ENCODE data around the gene TPK1.

Gene TPK1

GRCh38 chr7:144738708-144739314 lies 97.0 kb downstream of the TPK1 start:
- Histone ChIP-seq H3K27me3 (ENCODE audit: insufficient read depth, low read length) (no peaks in the 10 kb centered on the region), H4K20me1 (ENCODE audit: insufficient read depth, low read length) (no peaks in the 10 kb centered on the region), H2AFZ (ENCODE audit: low read length) (no peak overlapping the region), H3K27ac (ENCODE audit: low read depth, low read length, poor library complexity, severe bottlenecking) (no peak overlapping the region), H3K9me3 (ENCODE audit: low read length) (no peaks in the 10 kb centered on the region), H3K9ac (ENCODE audit: low read length) (no peak overlapping the region), H3K4me3 (ENCODE audit: low read depth, low read length, poor library complexity, severe bottlenecking) (no peak overlapping the region), H3K4me2 (ENCODE audit: low read length) (no peak overlapping the region), H3F3A (ENCODE audit: insufficient read depth, low read length) (no peaks in the 10 kb centered on the region), H3K79me2 (ENCODE audit: insufficient read depth, low read length) (no peaks in the 10 kb centered on the region), H3K36me3 (ENCODE audit: insufficient read depth, low read length) (no peaks in the 10 kb centered on the region), H3K9me2 (ENCODE audit: low read depth, low read length) (no peaks in the 10 kb centered on the region), H3K4me1 (ENCODE audit: insufficient read depth, low read length, severe bottlenecking) (no peaks in the 10 kb centered on the region)
- TF ChIP-seq CTCF (IDR thresholded peaks at IDR 0.05; ENCODE audit: low read length) = peak; percentile 89
- no peak for TF ChIP-seq EZH2 (IDR thresholded peaks at IDR 0.05; ENCODE audit: borderline replicate concordance, low read length)

- Histone ChIP-seq H3K9me3 (ENCODE audit: low read length) (no peaks in the 10 kb centered on the region), H3K4me2 (ENCODE audit: low read length) (no peak overlapping the region), H3K27ac (ENCODE audit: low read depth, low read length, poor library complexity, severe bottlenecking) (no peak overlapping the region), H2AFZ (ENCODE audit: low read length) (no peak overlapping the region), H3K9me2 (ENCODE audit: low read depth, low read length) (no peaks in the 10 kb centered on the region), H3F3A (ENCODE audit: insufficient read depth, low read length) (no peaks in the 10 kb centered on the region), H4K20me1 (ENCODE audit: insufficient read depth, low read length) (no peaks in the 10 kb centered on the region), H3K4me3 (ENCODE audit: low read depth, low read length, poor library complexity, severe bottlenecking) (no peak overlapping the region), H3K9ac (ENCODE audit: low read length) (no peak overlapping the region), H3K27me3 (ENCODE audit: insufficient read depth, low read length) (no peaks in the 10 kb centered on the region), H3K36me3 (ENCODE audit: insufficient read depth, low read length) (no peaks in the 10 kb centered on the region), H3K4me1 (ENCODE audit: insufficient read depth, low read length, severe bottlenecking) (no peaks in the 10 kb centered on the region), H3K79me2 (ENCODE audit: insufficient read depth, low read length) (no peaks in the 10 kb centered on the region)
- TF ChIP-seq EZH2 (IDR thresholded peaks at IDR 0.05; ENCODE audit: borderline replicate concordance, low read length) (no peak), CTCF (IDR thresholded peaks at IDR 0.05; ENCODE audit: low read length) (no peak)
Observed at GRCh38 chr7:144738146-144738545, 97.7 kb downstream of the TPK1 start.

- Histone ChIP-seq H3F3A (ENCODE audit: insufficient read depth, low read length) (no peaks in the 10 kb centered on the region), H4K20me1 (ENCODE audit: insufficient read depth, low read length) (no peaks in the 10 kb centered on the region), H3K9ac (ENCODE audit: low read length) (no peak overlapping the region), H3K9me3 (ENCODE audit: low read length) (no peaks in the 10 kb centered on the region), H3K27ac (ENCODE audit: low read depth, low read length, poor library complexity, severe bottlenecking) (no peak overlapping the region), H3K4me3 (ENCODE audit: low read depth, low read length, poor library complexity, severe bottlenecking) (no peak overlapping the region), H3K27me3 (ENCODE audit: insufficient read depth, low read length) (no peaks in the 10 kb centered on the region), H3K4me2 (ENCODE audit: low read length) (no peak overlapping the region), H3K36me3 (ENCODE audit: insufficient read depth, low read length) (no peaks in the 10 kb centered on the region), H3K9me2 (ENCODE audit: low read depth, low read length) (no peaks in the 10 kb centered on the region), H2AFZ (ENCODE audit: low read length) (no peak overlapping the region), H3K4me1 (ENCODE audit: insufficient read depth, low read length, severe bottlenecking) (no peaks in the 10 kb centered on the region), H3K79me2 (ENCODE audit: insufficient read depth, low read length) (no peaks in the 10 kb centered on the region)
- no peak for TF ChIP-seq EZH2 (IDR thresholded peaks at IDR 0.05; ENCODE audit: borderline replicate concordance, low read length)
- no peak for TF ChIP-seq CTCF (IDR thresholded peaks at IDR 0.05; ENCODE audit: low read length)
Observed at GRCh38 chr7:144736880-144737493, 98.9 kb downstream of the TPK1 start.

Data from OCI-LY1 (cell line).